HG03521 (cell line): ENCODE data around the gene CMTM7.
A peak's percentile ranks its signal among the peaks of the same experiment; 100 is the strongest.

Experiments
- ATAC-seq: cut with Tn5 transposase; IDR thresholded peaks from one replicate; pipeline ENCODE4 v1.9.1; 2021; ENCODE audit warnings: mild to moderate bottlenecking, moderate library complexity; ENCODE audit not compliant: unreplicated experiment

Gene CMTM7

DNA sequence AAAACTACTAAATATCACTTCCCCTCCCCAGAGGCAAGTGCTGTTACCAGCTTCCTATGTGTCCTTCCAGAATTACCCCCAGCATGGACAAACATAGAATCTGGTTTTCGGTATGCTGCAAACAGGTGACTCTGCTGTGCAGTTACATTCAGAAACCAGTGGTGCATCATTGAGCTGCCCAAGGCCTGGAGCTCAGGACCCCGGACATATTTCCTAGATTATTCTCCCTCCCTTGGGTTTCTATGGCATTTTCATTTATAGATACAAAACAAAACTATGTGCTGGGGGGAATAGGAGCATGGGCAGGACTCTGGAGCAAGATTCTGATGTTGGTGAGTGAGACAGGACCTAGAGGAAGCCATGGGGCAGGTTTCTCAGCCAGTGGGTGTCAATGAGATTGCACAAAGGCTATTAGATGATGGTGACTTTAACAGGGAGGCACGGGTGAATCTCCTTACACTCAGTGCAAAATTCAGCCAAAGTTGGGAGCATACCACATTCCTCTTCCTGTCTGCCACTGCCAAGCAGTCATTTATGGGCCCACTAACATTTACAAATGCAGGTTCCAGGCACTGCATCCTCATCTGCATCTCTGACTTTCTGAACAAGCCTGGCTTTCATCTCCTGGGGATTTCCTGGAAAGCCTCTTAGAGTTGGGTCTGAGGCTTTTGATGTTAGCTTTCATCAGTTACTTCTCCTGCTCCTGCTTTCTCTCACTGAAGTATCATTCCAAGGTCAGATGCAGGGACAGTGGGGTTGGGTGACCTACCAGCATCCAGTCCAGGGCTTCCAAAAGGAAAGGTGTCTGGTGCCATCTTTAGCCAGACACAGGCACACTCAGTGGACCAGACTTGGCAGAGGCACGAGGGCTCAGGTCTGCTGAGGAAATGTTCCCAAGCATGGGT, 44.5 kb downstream of the CMTM7 start:
- ATAC-seq = no peak

DNA sequence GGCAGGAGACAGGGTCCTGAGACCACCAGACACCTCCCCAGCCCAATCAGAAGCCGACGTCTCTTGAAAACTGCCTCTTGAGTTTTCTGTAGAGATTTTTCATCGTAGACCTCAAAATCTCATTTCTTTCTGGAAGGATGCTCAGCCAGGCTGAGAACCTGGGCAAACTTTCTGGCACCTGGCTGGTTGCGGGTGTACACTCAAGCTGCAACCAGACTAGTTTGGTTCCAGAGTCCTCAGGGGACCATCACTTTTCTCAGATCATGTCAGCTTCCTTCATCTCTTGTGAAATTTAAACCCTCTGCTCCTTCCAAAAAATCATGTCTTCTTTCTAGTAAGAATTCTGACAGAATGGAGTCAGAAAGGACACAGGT, 45.1 kb downstream of the CMTM7 start:
- peak; percentile 31 for ATAC-seq

DNA sequence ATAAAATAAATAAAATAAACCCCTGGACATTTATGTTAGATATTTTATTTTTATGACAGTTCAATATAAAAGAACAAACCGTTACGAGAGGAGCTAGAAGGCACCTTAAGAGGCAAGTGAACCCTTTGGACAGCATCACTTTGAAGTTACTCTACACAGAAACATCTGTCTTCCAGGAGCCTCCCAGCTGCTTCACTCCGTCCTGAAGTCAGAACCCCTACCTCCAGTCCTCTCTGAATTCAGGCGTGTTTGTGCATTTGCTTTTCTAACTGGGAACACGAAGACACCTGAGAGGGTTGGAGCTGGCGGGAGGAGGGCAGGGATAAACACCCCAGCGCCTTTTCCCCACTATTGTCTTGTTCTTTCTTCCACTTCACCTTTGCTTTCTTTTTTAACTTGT, 46.2 kb downstream of the CMTM7 start:
- ATAC-seq = no peak

DNA sequence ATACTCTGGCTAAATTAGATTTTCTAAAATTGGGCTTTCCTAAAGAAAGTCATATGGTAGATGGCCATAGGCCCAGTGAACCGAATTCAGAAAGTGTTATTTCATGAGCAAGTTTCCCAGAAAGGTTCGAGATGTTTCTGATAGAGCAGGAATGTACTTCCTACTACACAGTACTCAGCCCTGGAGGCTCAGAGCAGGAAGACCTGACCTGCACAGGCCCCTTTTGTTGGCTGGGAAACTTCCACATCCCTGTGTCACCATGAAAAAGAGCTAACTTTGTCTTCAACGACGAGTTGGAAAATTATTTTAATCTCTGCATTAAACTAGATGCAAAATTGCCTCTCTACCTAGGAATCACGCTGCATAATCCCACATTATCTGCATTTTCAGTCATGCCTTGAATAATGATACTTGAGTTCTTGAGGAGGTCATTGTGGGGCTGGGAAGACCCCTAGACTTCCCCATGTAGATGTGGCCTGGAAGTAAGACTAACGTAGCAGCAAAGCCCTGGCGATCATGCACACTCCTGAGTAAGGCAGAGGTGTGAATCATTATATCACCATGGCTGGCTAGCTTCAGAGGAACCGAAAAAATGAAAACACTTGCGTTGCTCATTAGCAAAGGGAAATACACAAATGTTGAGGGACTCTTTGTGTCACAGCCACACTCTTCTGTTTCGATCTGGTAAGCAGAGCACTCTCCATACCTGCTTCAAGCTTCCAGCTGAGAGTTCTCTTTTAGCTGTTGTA, 47.1 kb downstream of the CMTM7 start:
- ATAC-seq = peak; percentile 84

DNA sequence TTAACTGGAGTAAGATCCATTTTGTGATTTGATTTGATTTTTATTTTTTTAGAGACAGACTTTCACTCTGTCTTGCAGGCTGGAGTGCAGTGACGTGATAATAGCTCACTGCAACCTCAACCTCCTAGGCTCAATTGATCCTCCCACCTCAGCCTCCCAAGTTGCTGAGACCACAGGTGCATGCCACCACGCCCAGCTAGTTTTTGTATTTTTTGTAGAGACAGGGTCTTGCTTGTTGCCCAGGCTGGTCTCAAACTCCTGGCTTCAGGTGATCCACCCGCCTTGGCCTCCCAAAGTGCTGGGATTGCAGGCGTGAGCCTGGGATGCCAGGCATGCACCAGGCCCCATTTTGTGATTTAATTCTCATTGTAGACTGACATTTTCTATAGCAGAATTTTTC, 47.8 kb downstream of the CMTM7 start:
- peak; percentile 24 for ATAC-seq

DNA sequence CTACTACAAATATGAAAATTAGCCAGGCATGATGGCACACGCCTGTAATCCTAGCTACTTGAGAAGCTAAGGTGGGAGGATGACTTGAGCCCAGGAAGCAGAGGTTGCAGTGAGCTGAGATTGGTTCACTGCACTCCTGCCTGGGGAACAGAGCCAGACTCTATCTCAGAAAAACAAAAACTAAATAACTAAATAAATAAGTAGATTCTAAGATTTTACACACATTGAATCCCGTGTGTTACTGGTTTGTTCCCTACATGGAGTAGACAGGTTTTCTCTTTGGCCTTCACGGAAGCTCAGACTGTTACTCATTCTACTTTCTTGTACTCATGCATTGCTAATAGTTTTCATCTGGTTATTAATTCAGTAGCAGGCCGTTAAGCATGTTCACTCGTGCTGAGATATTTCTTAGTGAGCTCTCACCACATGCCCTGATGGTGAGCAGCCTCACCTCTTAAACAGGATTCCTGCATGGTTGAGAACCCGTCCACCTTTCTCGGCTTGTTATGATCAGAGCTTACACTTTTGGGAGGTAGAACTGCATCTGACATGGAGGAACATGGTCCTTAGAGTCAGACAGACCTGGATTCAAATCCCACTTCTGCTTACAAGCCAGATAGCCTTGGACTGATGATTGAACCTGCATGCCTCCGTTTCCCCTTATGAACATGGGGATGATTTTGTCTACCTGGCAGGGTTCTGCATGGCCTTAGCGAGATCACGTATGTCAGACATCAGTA, 49.1 kb downstream of the CMTM7 start:
- ATAC-seq = no peak

DNA sequence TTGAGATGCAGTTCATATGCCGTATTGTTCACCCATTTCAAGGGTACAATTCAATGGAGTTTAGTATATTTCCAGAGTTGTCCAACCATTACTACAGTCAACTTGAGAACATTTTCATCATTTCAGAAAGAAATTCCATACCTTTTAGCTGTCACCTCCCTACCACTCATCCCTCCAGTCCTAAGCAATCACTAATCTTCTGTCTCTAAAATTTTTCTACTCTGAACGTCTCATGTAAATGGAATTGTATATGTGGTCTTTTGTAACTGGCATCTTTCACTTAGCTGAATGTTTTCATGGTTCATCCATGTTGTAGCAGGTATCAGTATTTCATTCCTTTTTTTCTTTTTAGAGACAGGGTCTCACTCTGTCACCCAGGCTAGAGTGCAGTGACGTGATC, 51.1 kb downstream of the CMTM7 start:
- ATAC-seq = no peak

DNA sequence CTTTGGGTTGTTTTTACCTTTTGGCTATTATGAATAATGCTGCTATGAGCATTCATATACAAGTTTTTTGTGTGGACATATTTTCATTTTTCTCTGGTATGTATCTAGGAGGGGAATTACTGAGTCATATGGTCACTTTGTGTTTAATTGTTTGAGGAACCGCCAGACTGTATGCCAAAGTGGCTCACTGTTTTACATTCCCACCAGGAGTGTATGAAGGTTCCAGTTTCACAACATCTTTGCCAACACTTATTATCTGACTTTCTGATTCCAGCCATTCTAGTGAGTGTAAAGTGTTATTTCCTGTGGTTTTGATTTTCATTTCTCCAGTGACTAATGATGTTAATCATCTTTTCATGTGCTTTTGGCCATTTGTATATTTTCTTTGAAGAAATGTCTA, 51.8 kb downstream of the CMTM7 start:
- no peak for ATAC-seq

DNA sequence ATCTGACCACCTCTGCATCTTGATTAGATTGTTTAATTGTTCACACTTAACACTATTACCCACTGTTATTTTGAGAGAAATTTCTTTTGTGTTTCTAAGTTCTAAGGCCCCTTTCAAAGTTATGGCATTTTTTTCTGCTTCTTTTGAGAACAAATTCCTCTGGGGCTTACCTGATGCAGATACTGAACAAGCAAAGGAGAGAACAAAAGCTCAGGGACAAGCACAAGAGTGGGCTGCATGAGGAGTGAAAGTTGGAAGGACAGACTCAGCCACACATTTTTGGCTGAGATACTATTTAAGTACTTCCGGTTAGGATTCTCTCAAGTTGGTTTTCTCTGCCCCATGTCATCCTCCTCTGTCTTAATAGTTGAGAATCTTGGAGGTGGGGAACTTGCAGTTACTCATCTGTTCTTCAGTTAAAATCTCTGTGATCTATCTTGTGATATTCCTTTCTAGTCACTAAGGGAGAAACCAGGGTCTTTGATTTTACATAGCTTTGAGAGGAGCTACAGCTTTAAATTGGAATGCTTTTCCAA, 56.3 kb downstream of the CMTM7 start:
- ATAC-seq = no peak

DNA sequence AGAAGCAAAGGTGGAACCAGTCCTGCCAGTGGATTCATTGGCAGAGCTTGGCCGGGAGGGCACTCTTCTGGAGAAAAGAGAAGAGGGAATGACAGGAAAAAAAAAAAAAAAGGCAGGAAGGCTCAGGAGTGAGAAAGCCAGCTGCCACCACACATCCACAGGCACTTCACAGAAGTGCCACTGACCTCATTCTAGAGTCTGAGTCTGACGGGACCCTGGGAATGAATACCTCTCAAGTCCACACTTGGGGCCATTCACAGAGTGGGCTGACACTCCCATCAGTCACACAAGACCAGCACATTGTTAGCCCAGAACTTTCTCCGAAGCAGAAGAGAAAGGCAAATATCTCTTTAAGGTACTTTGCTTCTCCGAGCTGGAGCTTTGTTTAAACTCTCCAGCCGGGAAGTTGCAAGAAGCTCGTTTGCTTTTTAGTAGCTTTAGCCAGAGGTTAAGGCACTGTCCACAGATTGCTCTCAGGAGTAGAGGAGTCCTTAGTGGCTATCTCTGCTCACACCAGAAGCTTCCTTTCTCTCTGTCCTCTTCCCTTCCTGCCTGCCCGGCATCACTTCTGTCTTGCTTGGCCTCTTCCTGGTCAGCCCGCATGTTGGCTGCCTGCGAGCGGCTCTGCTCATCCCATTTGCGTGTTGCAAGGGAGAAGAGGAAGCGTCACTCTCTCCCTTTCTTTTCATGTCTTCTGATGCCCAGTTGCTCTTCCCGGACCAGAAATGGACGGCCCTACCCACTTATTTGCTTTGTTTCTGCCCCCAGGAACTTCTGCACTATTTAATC, 57.2 kb downstream of the CMTM7 start:
- ATAC-seq = no peak

DNA sequence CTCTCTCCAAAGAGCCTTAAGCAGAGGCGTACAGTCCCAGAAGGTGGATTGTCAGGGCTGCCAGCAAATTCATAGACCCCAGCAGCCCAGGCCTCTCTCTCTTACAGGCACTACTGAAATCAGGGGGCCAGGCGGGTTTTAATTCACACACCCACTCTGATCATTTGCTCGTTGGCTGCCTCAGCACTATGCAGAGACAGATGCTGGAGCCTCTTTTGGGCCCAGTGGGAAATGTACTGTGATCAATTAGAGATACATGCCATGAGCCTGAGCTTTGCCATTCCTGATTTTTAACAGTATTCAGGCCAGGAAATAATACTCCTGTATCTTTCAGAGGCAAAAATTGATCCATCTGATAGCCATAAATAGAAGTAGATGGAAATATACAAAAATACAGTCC, 58.0 kb downstream of the CMTM7 start:
- no peak for ATAC-seq

GRCh38 chr3:32450426-32450825, 58.8 kb downstream of the CMTM7 start:
- ATAC-seq = no peak

- ATAC-seq = no peak
Measured at GRCh38 chr3:32450992-32451659, 59.5 kb downstream of the CMTM7 start.

GRCh38 chr3:32452009-32452408, 60.4 kb downstream of the CMTM7 start:
- ATAC-seq = no peak

- no peak for ATAC-seq
Measured at GRCh38 chr3:32453346-32453745, 61.7 kb downstream of the CMTM7 start.

- no peak for ATAC-seq
Measured at GRCh38 chr3:32454111-32454510, 62.5 kb downstream of the CMTM7 start.

- ATAC-seq = no peak
Measured at GRCh38 chr3:32454731-32455608, 63.3 kb downstream of the CMTM7 start.

GRCh38 chr3:32455609-32456428, 64.2 kb downstream of the CMTM7 start:
- no peak for ATAC-seq
